HUES48 (cell line): ENCODE measurements around the gene CENPB.
"Not testable (repeated sequence)": the region's sequence is repeated elsewhere in the genome, so short reads cannot be mapped to it uniquely, and the experiment has no call there.

ENCODE experiments used
- H3K27ac ChIP-seq: one replicate; pipeline ENCODE4 v1.7.0; 2013; ENCODE audit warnings: low read depth, low read length, inconsistent platforms
- H3K27me3 ChIP-seq: 2 replicates; pipeline ENCODE4 v1.6.1; 2013; ENCODE audit warnings: mild to moderate bottlenecking, low read length; ENCODE audit not compliant: control insufficient read depth, insufficient read depth
- H3K36me3 ChIP-seq: 2 replicates; pipeline ENCODE4 v1.6.1; 2013; ENCODE audit warnings: low read length; ENCODE audit not compliant: control insufficient read depth, insufficient read depth
- H3K4me1 ChIP-seq: 2 replicates; pipeline ENCODE4 v1.6.1; 2013; ENCODE audit warnings: mild to moderate bottlenecking, low read length; ENCODE audit not compliant: control insufficient read depth, insufficient read depth
- H3K4me3 ChIP-seq: 2 replicates; pipeline ENCODE4 v1.5.1; 2013; ENCODE audit warnings: mild to moderate bottlenecking, low read depth, low read length
- H3K9ac ChIP-seq: 2 replicates; pipeline ENCODE4 v1.6.1; 2013; ENCODE audit warnings: mild to moderate bottlenecking, low read depth, low read length, moderate library complexity
- H3K9me3 ChIP-seq: 2 replicates; pipeline ENCODE4 v1.6.1; 2013; ENCODE audit warnings: low read length; ENCODE audit not compliant: control insufficient read depth, insufficient read depth

The CENPB gene

GRCh38 chr20:3786665-3787323 is at the start of gene CENPB:
Gene CENPB (minus strand): TSS chr20:3786740. CDS start chr20:3786483, 257 bp downstream.
- no peaks in the 10 kb centered on the region; the same call in 1 of the 2 replicates for H3K27me3 ChIP-seq
- H3K27ac ChIP-seq: peak within 1 kb of the TSS; percentile 47
- no peaks in the 10 kb centered on the region for H3K4me1 ChIP-seq

GRCh38 chr20:3836132-3836531 is 49.6 kb upstream of the CENPB start:
- no peak overlapping the region for H3K27ac ChIP-seq
- no peaks in the 10 kb centered on the region for H3K27me3 ChIP-seq
- no peak overlapping the region for H3K4me3 ChIP-seq
- H3K9me3 ChIP-seq: no peaks in the 10 kb centered on the region
- H3K4me1 ChIP-seq: peaks cover 4% of the 10 kb centered on the region; the same call in 1 of the 2 replicates
- no peaks in the 10 kb centered on the region for H3K36me3 ChIP-seq
- no peak overlapping the region for H3K9ac ChIP-seq

More at GRCh38 chr20:3786665-3787323, at the start of gene CENPB:
- Histone ChIP-seq H3K9me3 (no peaks in the 10 kb centered on the region), H3K4me3 (peak within 1 kb of the TSS; percentile 83), H3K36me3 (peaks cover 3% of the 10 kb centered on the region; the same call in 1 of the 2 replicates), H3K9ac (peak within 1 kb of the TSS; percentile 58; the same call in 1 of the 2 replicates)

- H3K9ac ChIP-seq, H3K4me1 ChIP-seq, H3K36me3 ChIP-seq, H3K4me3 ChIP-seq, H3K9me3 ChIP-seq, H3K27me3 ChIP-seq, H3K27ac ChIP-seq: not testable (repeated sequence)
Observed at GRCh38 chr20:3829891-3830290, 43.4 kb upstream of the CENPB start.

GRCh38 chr20:3828798-3829197 is 42.3 kb upstream of the CENPB start:
- Histone ChIP-seq H3K36me3 (peaks cover 6% of the 10 kb centered on the region; the same call in 1 of the 2 replicates), H3K27me3 (no peaks in the 10 kb centered on the region), H3K4me3 (no peak overlapping the region), H3K4me1 (no peaks in the 10 kb centered on the region), H3K9me3 (no peaks in the 10 kb centered on the region), H3K9ac (no peak overlapping the region), H3K27ac (no peak overlapping the region)

- H3K9me3 ChIP-seq: no peaks in the 10 kb centered on the region
- no peak overlapping the region for H3K9ac ChIP-seq
- no peaks in the 10 kb centered on the region for H3K27me3 ChIP-seq
- H3K4me3 ChIP-seq: no peak overlapping the region
- H3K4me1 ChIP-seq: no peaks in the 10 kb centered on the region
- peaks cover 16% of the 10 kb centered on the region for H3K36me3 ChIP-seq
- no peak overlapping the region for H3K27ac ChIP-seq
Observed at GRCh38 chr20:3826420-3826819, 39.9 kb upstream of the CENPB start.

GRCh38 chr20:3825526-3825925 is 39.0 kb upstream of the CENPB start:
- H3K36me3 ChIP-seq: peaks cover 16% of the 10 kb centered on the region
- no peak overlapping the region for H3K4me3 ChIP-seq
- H3K4me1 ChIP-seq: no peaks in the 10 kb centered on the region
- no peaks in the 10 kb centered on the region for H3K27me3 ChIP-seq
- H3K9me3 ChIP-seq: no peaks in the 10 kb centered on the region
- H3K27ac ChIP-seq: no peak overlapping the region
- no peak overlapping the region for H3K9ac ChIP-seq

- no peak overlapping the region for H3K9ac ChIP-seq
- 0 out of 2 replicates have a peak, but pooled peaks cover 5% of the 10 kb centered on the region for H3K4me1 ChIP-seq
- H3K9me3 ChIP-seq: no peaks in the 10 kb centered on the region
- H3K36me3 ChIP-seq: peaks cover 16% of the 10 kb centered on the region
- no peak overlapping the region for H3K4me3 ChIP-seq
- no peak overlapping the region for H3K27ac ChIP-seq
- no peaks in the 10 kb centered on the region for H3K27me3 ChIP-seq
Observed at GRCh38 chr20:3823881-3824280, 37.3 kb upstream of the CENPB start.

GRCh38 chr20:3821996-3822395 is 35.5 kb upstream of the CENPB start:
- no peak overlapping the region for H3K27ac ChIP-seq
- no peaks in the 10 kb centered on the region for H3K27me3 ChIP-seq
- H3K9me3 ChIP-seq: no peaks in the 10 kb centered on the region
- 0 out of 2 replicates have a peak, but pooled peaks cover 5% of the 10 kb centered on the region for H3K4me1 ChIP-seq
- peaks cover 16% of the 10 kb centered on the region for H3K36me3 ChIP-seq
- no peak overlapping the region for H3K9ac ChIP-seq
- H3K4me3 ChIP-seq: no peak overlapping the region

GRCh38 chr20:3820901-3821727 is 34.6 kb upstream of the CENPB start:
- H3K36me3 ChIP-seq: peaks cover 16% of the 10 kb centered on the region
- peaks cover 7% of the 10 kb centered on the region for H3K4me1 ChIP-seq
- H3K4me3 ChIP-seq: peak overlapping the region; percentile 95
- peak overlapping the region; percentile 96 for H3K27ac ChIP-seq
- peak overlapping the region; percentile 98 for H3K9ac ChIP-seq
- H3K27me3 ChIP-seq: no peaks in the 10 kb centered on the region
- no peaks in the 10 kb centered on the region for H3K9me3 ChIP-seq

- no peaks in the 10 kb centered on the region for H3K27me3 ChIP-seq
- H3K9me3 ChIP-seq: no peaks in the 10 kb centered on the region
- H3K4me1 ChIP-seq: peaks cover 12% of the 10 kb centered on the region
- peaks cover 16% of the 10 kb centered on the region for H3K36me3 ChIP-seq
- H3K4me3 ChIP-seq: peak within 1 kb of the TSS; percentile 95
- peak within 1 kb of the TSS; percentile 96 for H3K27ac ChIP-seq
- peak within 1 kb of the TSS; percentile 98 for H3K9ac ChIP-seq
Observed at GRCh38 chr20:3820048-3820900, 33.7 kb upstream of the CENPB start, which contains the start of gene AP5S1. Gene AP5S1 (plus strand): TSS chr20:3820547. CDS start chr20:3822118, 1,571 bp downstream.
